ENCODE data around the gene CRACDL. TPM values are rescaled to one million over a fixed set of nuclear protein-coding genes. Genes with fewer than 3 reads are reported as not detected.

Gene CRACDL
- total RNA-seq, 1 donor from 2014 or later, result 0.13 TPM

- Mint-ChIP-seq H3K9me3 (no peaks in the 10 kb centered on the region), H3K36me3 (ENCODE audit: low read depth) (peaks cover 1% of the 10 kb centered on the region), H3K27me3 (ENCODE audit: insufficient read depth) (no peaks in the 10 kb centered on the region), H3K27ac (no peak overlapping the region), H3K4me1 (ENCODE audit: low read depth) (peaks cover 17% of the 10 kb centered on the region), H3K4me3 (no peak overlapping the region)
- intact Hi-C loops (cut with micrococcal nuclease), result no loop called here
- DNase-seq (ENCODE audit: low spot score), result no peak
Measured at GRCh38 chr2:98804265-98804650, 131.8 kb downstream of the CRACDL start.

GRCh38 chr2:98803405-98804264 is 132.4 kb downstream of the CRACDL start:
- H3K27ac Mint-ChIP-seq, result no peak overlapping the region
- H3K9me3 Mint-ChIP-seq, result no peaks in the 10 kb centered on the region
- H3K4me3 Mint-ChIP-seq, result no peak overlapping the region
- intact Hi-C loops (cut with micrococcal nuclease), result no loop called here
- peaks cover 1% of the 10 kb centered on the region for H3K36me3 Mint-ChIP-seq (ENCODE audit: low read depth)
- peaks cover 17% of the 10 kb centered on the region for H3K4me1 Mint-ChIP-seq (ENCODE audit: low read depth)
- no peaks in the 10 kb centered on the region for H3K27me3 Mint-ChIP-seq (ENCODE audit: insufficient read depth)
- no peak for DNase-seq (ENCODE audit: low spot score)

- peaks cover 1% of the 10 kb centered on the region for H3K36me3 Mint-ChIP-seq (ENCODE audit: low read depth)
- H3K9me3 Mint-ChIP-seq, result no peaks in the 10 kb centered on the region
- no peak overlapping the region for H3K27ac Mint-ChIP-seq
- peaks cover 16% of the 10 kb centered on the region for H3K4me1 Mint-ChIP-seq (ENCODE audit: low read depth)
- DNase-seq (ENCODE audit: low spot score), result no peak
- intact Hi-C loops (cut with micrococcal nuclease), result no loop called here
- H3K27me3 Mint-ChIP-seq (ENCODE audit: insufficient read depth), result no peaks in the 10 kb centered on the region
- H3K4me3 Mint-ChIP-seq, result no peak overlapping the region
Measured at GRCh38 chr2:98802344-98802743, 133.7 kb downstream of the CRACDL start.

GRCh38 chr2:98801921-98802321 is 134.1 kb downstream of the CRACDL start:
- peaks cover 1% of the 10 kb centered on the region for H3K36me3 Mint-ChIP-seq (ENCODE audit: low read depth)
- no peak overlapping the region for H3K4me3 Mint-ChIP-seq
- H3K27ac Mint-ChIP-seq, result no peak overlapping the region
- H3K27me3 Mint-ChIP-seq (ENCODE audit: insufficient read depth), result no peaks in the 10 kb centered on the region
- intact Hi-C loops (cut with micrococcal nuclease), result no loop called here
- DNase-seq (ENCODE audit: low spot score), result no peak
- peaks cover 11% of the 10 kb centered on the region for H3K4me1 Mint-ChIP-seq (ENCODE audit: low read depth)
- H3K9me3 Mint-ChIP-seq, result no peaks in the 10 kb centered on the region

- Mint-ChIP-seq H3K4me3 (no peak overlapping the region), H3K9me3 (no peaks in the 10 kb centered on the region), H3K4me1 (ENCODE audit: low read depth) (peaks cover 8% of the 10 kb centered on the region), H3K36me3 (ENCODE audit: low read depth) (peaks cover 1% of the 10 kb centered on the region), H3K27ac (no peak overlapping the region), H3K27me3 (ENCODE audit: insufficient read depth) (peaks cover 2% of the 10 kb centered on the region)
- no peak for DNase-seq (ENCODE audit: low spot score)
- intact Hi-C loops (cut with micrococcal nuclease), result no loop called here
Measured at GRCh38 chr2:98801286-98801685, 134.7 kb downstream of the CRACDL start.

GRCh38 chr2:98800330-98801064 is 135.5 kb downstream of the CRACDL start:
- peaks cover 2% of the 10 kb centered on the region for H3K27me3 Mint-ChIP-seq (ENCODE audit: insufficient read depth)
- peaks cover 1% of the 10 kb centered on the region for H3K36me3 Mint-ChIP-seq (ENCODE audit: low read depth)
- DNase-seq (ENCODE audit: low spot score), result no peak
- peaks cover 8% of the 10 kb centered on the region for H3K4me1 Mint-ChIP-seq (ENCODE audit: low read depth)
- no peaks in the 10 kb centered on the region for H3K9me3 Mint-ChIP-seq
- H3K4me3 Mint-ChIP-seq, result no peak overlapping the region
- no peak overlapping the region for H3K27ac Mint-ChIP-seq
- intact Hi-C loops (cut with micrococcal nuclease), result no loop called here

- Mint-ChIP-seq H3K36me3 (ENCODE audit: low read depth) (peaks cover 1% of the 10 kb centered on the region), H3K4me3 (no peak overlapping the region), H3K9me3 (no peaks in the 10 kb centered on the region), H3K27ac (peak overlapping the region; percentile 2), H3K4me1 (ENCODE audit: low read depth) (peaks cover 8% of the 10 kb centered on the region), H3K27me3 (ENCODE audit: insufficient read depth) (peaks cover 2% of the 10 kb centered on the region)
- intact Hi-C loops (cut with micrococcal nuclease), result no loop called here
- DNase-seq (ENCODE audit: low spot score), result no peak
Measured at GRCh38 chr2:98799375-98800329, 136.4 kb downstream of the CRACDL start.

- H3K27me3 Mint-ChIP-seq (ENCODE audit: insufficient read depth), result peaks cover 2% of the 10 kb centered on the region
- H3K27ac Mint-ChIP-seq, result no peak overlapping the region
- DNase-seq (ENCODE audit: low spot score), result no peak
- H3K4me3 Mint-ChIP-seq, result no peak overlapping the region
- H3K4me1 Mint-ChIP-seq (ENCODE audit: low read depth), result peaks cover 13% of the 10 kb centered on the region
- intact Hi-C loops (cut with micrococcal nuclease), result no loop called here
- no peaks in the 10 kb centered on the region for H3K9me3 Mint-ChIP-seq
- H3K36me3 Mint-ChIP-seq (ENCODE audit: low read depth), result peaks cover 4% of the 10 kb centered on the region
Measured at GRCh38 chr2:98796775-98797544, 139.1 kb downstream of the CRACDL start.

GRCh38 chr2:98795891-98796676 is 139.9 kb downstream of the CRACDL start:
- H3K4me3 Mint-ChIP-seq, result no peak overlapping the region
- H3K27ac Mint-ChIP-seq, result no peak overlapping the region
- H3K9me3 Mint-ChIP-seq, result no peaks in the 10 kb centered on the region
- peaks cover 4% of the 10 kb centered on the region for H3K36me3 Mint-ChIP-seq (ENCODE audit: low read depth)
- intact Hi-C loops (cut with micrococcal nuclease), result no loop called here
- peaks cover 2% of the 10 kb centered on the region for H3K27me3 Mint-ChIP-seq (ENCODE audit: insufficient read depth)
- DNase-seq (ENCODE audit: low spot score), result no peak
- peaks cover 7% of the 10 kb centered on the region for H3K4me1 Mint-ChIP-seq (ENCODE audit: low read depth)

- DNase-seq (ENCODE audit: low spot score), result no peak
- peaks cover 3% of the 10 kb centered on the region for H3K36me3 Mint-ChIP-seq (ENCODE audit: low read depth)
- H3K9me3 Mint-ChIP-seq, result no peaks in the 10 kb centered on the region
- no peak overlapping the region for H3K4me3 Mint-ChIP-seq
- peaks cover 5% of the 10 kb centered on the region for H3K27me3 Mint-ChIP-seq (ENCODE audit: insufficient read depth)
- H3K4me1 Mint-ChIP-seq (ENCODE audit: low read depth), result peaks cover 5% of the 10 kb centered on the region
- no peak overlapping the region for H3K27ac Mint-ChIP-seq
- intact Hi-C loops (cut with micrococcal nuclease), result no loop called here
Measured at GRCh38 chr2:98793897-98794830, 141.9 kb downstream of the CRACDL start.

- DNase-seq (ENCODE audit: low spot score), result no peak
- Mint-ChIP-seq H3K4me1 (ENCODE audit: low read depth) (peaks cover 5% of the 10 kb centered on the region), H3K4me3 (no peak overlapping the region), H3K9me3 (no peaks in the 10 kb centered on the region), H3K27ac (no peak overlapping the region), H3K36me3 (ENCODE audit: low read depth) (peaks cover 3% of the 10 kb centered on the region), H3K27me3 (ENCODE audit: insufficient read depth) (peaks cover 5% of the 10 kb centered on the region)
- intact Hi-C loops (cut with micrococcal nuclease), result no loop called here
Measured at GRCh38 chr2:98793275-98793674, 142.8 kb downstream of the CRACDL start.

All from activated T-helper 1 cell treated with anti-CD3 and anti-CD28 coated beads, Interleukin-12 subunit alpha, Interleukin-12 subunit beta, Interleukin-2, Interleukin-4 antibody, amounts not matched to agents 30 ng/mL and 10 ng/mL and 1 ng/mL, durations not matched to agents 14 hours and 24 hours and 36 hours (primary cell).